H9 (cell line): ENCODE data around the gene DNAJC8. TPM values are rescaled to one million over a fixed set of nuclear protein-coding genes. Genes with fewer than 3 reads are reported as not detected.

ENCODE experiments used
- DNase-seq: peaks from one replicate; pipeline ENCODE4 v3.0.0-alpha.2; 2017
- H2AFZ ChIP-seq: one replicate; pipeline ENCODE4 v1.6.1; 2013; ENCODE audit warnings: mild to moderate bottlenecking, low read length, control low read depth, moderate library complexity
- H2AK5ac ChIP-seq: 2 replicates; pipeline ENCODE4 v1.6.1; 2013; ENCODE audit warnings: low read length, control low read depth, mixed read lengths; ENCODE audit not compliant: insufficient read length
- H2BK120ac ChIP-seq: one replicate; pipeline ENCODE4 v1.6.1; 2013; ENCODE audit warnings: low read depth, mild to moderate bottlenecking, low read length, control low read depth, inconsistent platforms; ENCODE audit not compliant: poor library complexity, severe bottlenecking
- H2BK12ac ChIP-seq: 2 replicates; pipeline ENCODE4 v1.6.1; 2013; ENCODE audit warnings: low read length, control low read depth, mixed read lengths, low read depth; ENCODE audit not compliant: insufficient read length
- H2BK15ac ChIP-seq: 2 replicates; pipeline ENCODE4 v1.6.1; 2013; ENCODE audit warnings: low read depth, low read length, control low read depth
- H2BK20ac ChIP-seq: one replicate; pipeline ENCODE4 v1.6.1; 2013; ENCODE audit warnings: low read depth, mild to moderate bottlenecking, low read length, control low read depth, inconsistent platforms; ENCODE audit not compliant: poor library complexity, severe bottlenecking
- H2BK5ac ChIP-seq: 2 replicates; pipeline ENCODE4 v1.6.1; 2013; ENCODE audit warnings: low read length, control low read depth, mixed read lengths; ENCODE audit not compliant: insufficient read length
- H3K14ac ChIP-seq: 2 replicates; pipeline ENCODE4 v1.6.1; 2013; ENCODE audit warnings: low read length, control low read depth; ENCODE audit not compliant: insufficient read depth
- H3K18ac ChIP-seq: 2 replicates; pipeline ENCODE4 v1.6.1; 2013; ENCODE audit warnings: low read depth, mild to moderate bottlenecking, mixed read lengths, low read length, control low read depth; ENCODE audit not compliant: insufficient read length
- H3K23ac ChIP-seq: 2 replicates; pipeline ENCODE4 v1.6.1; 2013; ENCODE audit warnings: low read length, control low read depth, mixed read lengths, low read depth; ENCODE audit not compliant: insufficient read length
- H3K23me2 ChIP-seq: 2 replicates; pipeline ENCODE4 v1.6.1; 2013; ENCODE audit warnings: low read depth, mild to moderate bottlenecking, mixed read lengths, low read length, control low read depth; ENCODE audit not compliant: insufficient read length, poor library complexity, severe bottlenecking
- H3K27ac ChIP-seq: 2 replicates; pipeline ENCODE4 v1.5.1; 2013; ENCODE audit warnings: low read length, control low read depth, mixed read lengths, low read depth; ENCODE audit not compliant: insufficient read length
- H3K27me3 ChIP-seq: 2 replicates; pipeline ENCODE4 v1.6.1; 2013; ENCODE audit warnings: low read length, control low read depth, inconsistent platforms; ENCODE audit not compliant: insufficient read depth
- H3K4ac ChIP-seq: 2 replicates; pipeline ENCODE4 v1.6.1; 2013; ENCODE audit warnings: low read depth, mild to moderate bottlenecking, control low read depth, inconsistent platforms, low read length, moderate library complexity
- H3K4me1 ChIP-seq: 2 replicates; pipeline ENCODE4 v1.6.1; 2013; ENCODE audit warnings: low read length, control low read depth, inconsistent platforms; ENCODE audit not compliant: insufficient read depth
- H3K4me2 ChIP-seq: 2 replicates; pipeline ENCODE4 v1.6.1; 2013; ENCODE audit warnings: low read length, control low read depth, mixed read lengths; ENCODE audit not compliant: insufficient read length, insufficient read depth
- H3K56ac ChIP-seq: 2 replicates; pipeline ENCODE4 v1.6.1; 2013; ENCODE audit warnings: low read depth, mild to moderate bottlenecking, mixed read lengths, low read length, control low read depth; ENCODE audit not compliant: insufficient read length
- H3K79me1 ChIP-seq: 2 replicates; pipeline ENCODE4 v1.6.1; 2013; ENCODE audit warnings: low read depth, mild to moderate bottlenecking, moderate library complexity, low read length, control low read depth, inconsistent platforms; ENCODE audit not compliant: insufficient read depth, poor library complexity, severe bottlenecking
- H3K79me2 ChIP-seq: 2 replicates; pipeline ENCODE4 v1.6.1; 2013; ENCODE audit warnings: low read length, control low read depth, inconsistent platforms; ENCODE audit not compliant: insufficient read depth
- H3K9ac ChIP-seq: 2 replicates; pipeline ENCODE4 v1.6.1; 2013; ENCODE audit warnings: low read length, control low read depth, mixed read lengths; ENCODE audit not compliant: insufficient read length; ENCODE audit errors: extremely low read depth
- H3K9me3 ChIP-seq: one replicate; pipeline ENCODE4 v1.6.1; 2013; ENCODE audit warnings: low read depth, low read length, inconsistent platforms; ENCODE audit not compliant: control insufficient read depth
- H3T11ph ChIP-seq: one replicate; pipeline ENCODE4 v1.6.1; 2013; ENCODE audit warnings: mild to moderate bottlenecking, low read length, control low read depth, inconsistent platforms
- H4K20me1 ChIP-seq: one replicate; pipeline ENCODE4 v1.6.1; 2013; ENCODE audit not compliant: control insufficient read depth, insufficient read length, insufficient read depth
- H4K5ac ChIP-seq: 2 replicates; pipeline ENCODE4 v1.6.1; 2013; ENCODE audit warnings: low read depth, mild to moderate bottlenecking, mixed read lengths, low read length, control low read depth; ENCODE audit not compliant: insufficient read length
- H4K8ac ChIP-seq: replicated peaks from 2 replicates; pipeline ENCODE4 v1.6.1; 2013; ENCODE audit warnings: low read length, control low read depth, mixed read lengths, low read depth; ENCODE audit not compliant: insufficient read length
- H4K91ac ChIP-seq: 2 replicates; pipeline ENCODE4 v1.6.1; 2013; ENCODE audit warnings: low read depth, mild to moderate bottlenecking, moderate library complexity, mixed read lengths, low read length, control low read depth; ENCODE audit not compliant: insufficient read length
- H3K27ac Mint-ChIP-seq, 3 experiments: 2 replicates in 2 of 3; 3 replicates in 1 of 3; pipeline ENCODE4 v1.8.0; 2020 to 2021; ENCODE audit warnings: mixed read lengths in 3 of 3, mild to moderate bottlenecking in 1 of 3, moderate library complexity in 1 of 3
- H3K27me3 Mint-ChIP-seq: 2 replicates; pipeline ENCODE4 v1.8.0; 2021; ENCODE audit warnings: low read depth, mild to moderate bottlenecking, moderate library complexity, mixed read lengths
- H3K36me3 Mint-ChIP-seq, 3 experiments: 2 replicates in 2 of 3; 3 replicates in 1 of 3; pipeline ENCODE4 v1.8.0; 2020 to 2021; ENCODE audit warnings: low read depth in 3 of 3, mixed read lengths in 3 of 3; ENCODE audit not compliant: insufficient read depth in 1 of 3
- H3K4me1 Mint-ChIP-seq, 2 experiments: 2 replicates each; pipeline ENCODE4 v1.8.0; 2020; ENCODE audit warnings: mixed read lengths in 2 of 2
- H3K4me3 Mint-ChIP-seq, 2 experiments: 2 replicates in 1 of 2; 3 replicates in 1 of 2; pipeline ENCODE4 v1.8.0; 2020 to 2021; ENCODE audit warnings: mild to moderate bottlenecking in 2 of 2, mixed read lengths in 2 of 2, moderate library complexity in 1 of 2
- H3K9me3 Mint-ChIP-seq, 2 experiments: 2 replicates in 1 of 2; 3 replicates in 1 of 2; pipeline ENCODE4 v1.8.0; 2020; ENCODE audit warnings: mild to moderate bottlenecking in 2 of 2, mixed read lengths in 2 of 2, moderate library complexity in 1 of 2
- CTCF ChIP-seq: fragments of 200-600 bp; sonication (generic); conservative IDR thresholded peaks from 3 replicates; pipeline ENCODE4 v1.8.0; 2021; ENCODE audit warnings: antibody characterized with exemption, mild to moderate bottlenecking
- WGBS: extraction: QIAGEN DNeasy Blood & Tissue Kit; methylation state at CpG from one replicate; pipeline ENCODE4 v1.1.7; 2013; ENCODE audit warnings: missing lambda C conversion rate, low lambda C conversion rate, mixed read lengths; ENCODE audit not compliant: insufficient read length; ENCODE audit errors: extremely low coverage; 5-methylcytosine and 5-hydroxymethylcytosine counted together
- total RNA-seq: library from RNA; stranded (reverse); gene quantifications from 2 replicates; pipeline ENCODE4 v1.2.1, GENCODE V29; 2021

DNAJC8 gene
- total RNA-seq, 1 experiment from 2014 or later: 132 TPM

- Histone ChIP-seq H4K8ac (no peak overlapping the region), H2BK20ac (no peak overlapping the region), H2AK5ac (no peak overlapping the region), H4K91ac (no peak overlapping the region), H3K9ac (no peak overlapping the region), H3K4me1 (no peaks in the 10 kb centered on the region), H3K4ac (no peak overlapping the region), H2BK12ac (no peak overlapping the region), H3K79me1 (no peaks in the 10 kb centered on the region), H3K27ac (no peak overlapping the region), H2BK120ac (no peak overlapping the region), H2BK5ac (no peak overlapping the region), H4K5ac (no peak overlapping the region), H4K20me1 (no peaks in the 10 kb centered on the region), H3K23ac (no peak overlapping the region), H3K18ac (no peak overlapping the region), H2AFZ (no peak overlapping the region), H3K9me3 (no peaks in the 10 kb centered on the region), H3K14ac (no peak overlapping the region), H3K56ac (no peak overlapping the region), H3K23me2 (no peaks in the 10 kb centered on the region), H3T11ph (no peak overlapping the region), H3K79me2 (no peaks in the 10 kb centered on the region), H2BK15ac (no peak overlapping the region), H3K4me2 (no peak overlapping the region), H3K27me3 (no peaks in the 10 kb centered on the region)
- no peak for DNase-seq
- Mint-ChIP-seq H3K4me1 (peaks cover 3 to 4% of the 10 kb centered on the region in 2 experiments; a peak in 3 of 4 replicates), H3K36me3 (no peaks in the 10 kb centered on the region), H3K27me3 (no peaks in the 10 kb centered on the region), H3K4me3 (no peak overlapping the region), H3K9me3 (no peaks in the 10 kb centered on the region), H3K27ac (no peak overlapping the region)
- no CpG with 5 or more reads among the region's 1 CpG for WGBS
- TF ChIP-seq CTCF: no peak
These were observed 47.8 kb downstream of the DNAJC8 start for GRCh38 chr1:28185071-28185470.
